ENCODE results near the gene RXFP4. TPM values are rescaled to one million over a fixed set of nuclear protein-coding genes. Genes with fewer than 3 reads are reported as not detected.

The RXFP4 gene
- total RNA-seq, 1 donor from 2014 or later, result not detected

DNA sequence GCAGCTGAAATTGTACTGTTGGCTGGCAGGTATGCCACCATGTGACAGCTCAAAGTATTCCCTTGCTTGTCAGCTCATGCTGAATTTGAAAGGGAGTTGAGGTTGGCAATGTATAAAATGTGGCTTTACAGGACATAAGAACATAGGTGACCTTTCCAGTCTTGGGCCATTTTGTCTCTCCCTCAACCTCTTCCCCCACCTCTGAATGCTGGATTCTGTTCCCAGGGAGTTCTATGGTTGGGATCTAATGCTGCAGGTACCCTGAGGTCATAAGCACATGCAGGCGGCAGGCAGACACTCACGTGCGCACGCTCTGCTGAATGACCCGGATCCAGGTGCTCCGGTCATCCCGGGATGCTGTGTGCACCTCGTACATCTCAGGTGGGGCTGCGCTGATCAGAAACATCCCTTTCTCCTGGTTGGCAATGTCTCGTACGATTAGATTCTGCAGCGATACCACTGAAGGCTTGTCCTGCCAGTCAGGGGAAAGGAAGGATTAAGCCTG is 16.0 kb downstream of the RXFP4 start:
- DNase-seq (ENCODE audit: low read depth), result no peak

DNA sequence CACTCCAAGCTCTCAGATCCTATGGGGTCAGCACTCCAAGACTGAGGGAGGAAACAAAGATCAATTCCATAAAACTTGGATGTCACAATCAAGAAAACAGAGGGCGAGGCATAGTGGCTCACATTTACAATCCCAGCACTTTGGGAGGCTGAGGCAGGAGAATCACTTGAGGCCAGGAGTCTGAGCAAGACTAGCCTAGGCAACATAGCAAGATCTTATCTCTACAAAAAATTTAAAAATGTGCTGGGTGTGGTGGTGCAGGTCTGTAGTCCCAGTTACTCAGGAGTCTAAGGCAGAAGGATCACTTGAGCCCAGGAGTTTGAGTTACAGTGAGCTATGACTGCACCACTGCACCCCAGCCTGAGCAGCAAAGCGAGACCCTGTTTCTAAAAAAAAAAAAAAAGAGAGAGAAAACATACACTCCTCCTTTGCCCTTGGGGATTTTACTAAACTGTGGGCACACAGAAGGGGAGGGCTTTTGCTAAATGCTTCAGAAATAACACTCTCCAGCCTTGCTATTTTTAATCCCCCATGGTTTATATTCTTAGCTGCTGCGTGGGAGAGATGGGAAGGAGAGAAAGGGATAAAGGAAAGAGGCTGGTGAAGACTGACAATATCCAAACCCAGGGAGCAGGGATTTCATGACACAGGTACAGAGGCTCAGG is 18.8 kb downstream of the RXFP4 start:
- peak; percentile 48 for DNase-seq (ENCODE audit: low read depth)

- DNase-seq (ENCODE audit: low read depth), result peak; percentile 94
These were observed 20.5 kb downstream of the RXFP4 start for GRCh38 chr1:155961937-155962336.

- peak; percentile 84 for DNase-seq (ENCODE audit: low read depth)
These were observed 21.3 kb downstream of the RXFP4 start for GRCh38 chr1:155962599-155963211.

- no peak for DNase-seq (ENCODE audit: low read depth)
These were observed 22.8 kb downstream of the RXFP4 start for GRCh38 chr1:155964193-155964592.

GRCh38 chr1:155966135-155966534 is 24.7 kb downstream of the RXFP4 start:
- DNase-seq (ENCODE audit: low read depth), result no peak

DNA sequence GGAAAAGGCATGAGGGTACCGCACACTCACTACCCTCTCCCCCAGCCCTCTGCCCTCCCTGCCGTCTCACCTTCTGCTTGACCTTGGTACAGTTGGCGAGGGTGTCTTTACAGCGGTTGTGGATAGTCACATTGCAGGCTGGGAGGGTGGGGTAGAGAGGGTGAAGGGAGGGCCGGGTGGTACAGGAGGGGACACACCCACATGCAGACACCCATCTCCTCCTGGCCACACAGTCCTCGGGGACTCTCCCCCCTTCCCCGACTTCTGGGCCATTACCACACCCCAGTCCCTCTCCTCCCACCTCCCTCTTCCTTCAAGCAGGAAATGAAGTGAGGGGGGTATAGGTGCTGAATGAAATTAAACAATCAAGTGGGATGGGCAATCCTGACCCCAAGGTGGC is 25.3 kb downstream of the RXFP4 start:
- no peak for DNase-seq (ENCODE audit: low read depth)

DNA sequence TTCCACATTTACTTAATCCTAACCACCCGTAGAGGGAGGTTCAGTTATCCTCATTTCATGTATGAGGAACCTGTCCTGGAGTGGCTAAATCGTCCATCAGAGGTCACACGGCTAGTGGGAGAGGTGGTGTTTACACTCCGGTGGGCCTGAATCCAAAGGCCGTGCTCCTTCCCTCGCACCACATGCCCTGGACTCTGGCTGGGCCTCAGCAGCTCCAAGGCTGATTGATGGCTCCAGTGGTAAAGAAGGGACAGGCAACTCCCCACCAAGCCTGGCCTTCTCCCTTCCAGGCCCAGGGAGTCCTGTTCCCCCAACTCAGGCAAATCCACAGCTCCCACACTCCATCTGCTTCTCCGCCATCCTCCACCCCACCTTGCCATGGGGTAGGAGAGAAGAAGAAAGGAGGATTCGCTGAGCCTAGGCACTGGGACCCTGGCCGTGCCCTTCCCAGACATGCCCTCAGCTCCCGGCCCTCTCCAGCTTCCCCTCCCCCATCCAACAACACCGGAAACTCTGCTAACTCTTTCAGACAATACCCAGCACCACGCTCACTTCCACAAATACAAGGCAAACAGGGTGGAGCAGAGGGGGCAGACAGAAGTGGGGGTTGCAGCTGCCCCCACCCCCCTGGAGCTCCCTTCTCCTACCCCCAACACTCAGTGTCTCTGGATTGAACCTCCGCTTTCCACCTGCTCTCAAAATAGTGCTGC is 26.1 kb downstream of the RXFP4 start:
- DNase-seq (ENCODE audit: low read depth), result peak; percentile 80

- DNase-seq (ENCODE audit: low read depth), result no peak
These were observed 26.6 kb downstream of the RXFP4 start for GRCh38 chr1:155968051-155968400.

DNA sequence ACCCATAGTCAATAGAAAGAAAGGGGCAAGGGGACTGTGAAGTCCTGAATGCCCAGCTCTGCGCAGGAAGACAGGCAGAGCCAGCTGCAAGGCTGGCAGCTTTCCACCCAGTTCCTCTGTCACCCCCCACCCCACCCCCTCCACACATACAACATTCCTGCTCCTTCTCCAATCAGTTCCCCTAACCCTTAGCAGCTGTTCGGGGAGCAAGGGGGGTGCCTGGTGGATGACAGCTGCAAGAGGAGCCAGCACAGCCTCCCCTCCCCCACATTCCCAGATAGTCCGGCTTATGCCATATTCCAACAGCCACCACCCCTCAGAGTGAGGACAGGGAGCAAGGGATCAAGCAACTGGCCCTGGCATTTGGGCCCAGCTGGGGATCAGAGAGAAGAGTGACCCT is 27.2 kb downstream of the RXFP4 start:
- peak; percentile 100 for DNase-seq (ENCODE audit: low read depth)

DNA sequence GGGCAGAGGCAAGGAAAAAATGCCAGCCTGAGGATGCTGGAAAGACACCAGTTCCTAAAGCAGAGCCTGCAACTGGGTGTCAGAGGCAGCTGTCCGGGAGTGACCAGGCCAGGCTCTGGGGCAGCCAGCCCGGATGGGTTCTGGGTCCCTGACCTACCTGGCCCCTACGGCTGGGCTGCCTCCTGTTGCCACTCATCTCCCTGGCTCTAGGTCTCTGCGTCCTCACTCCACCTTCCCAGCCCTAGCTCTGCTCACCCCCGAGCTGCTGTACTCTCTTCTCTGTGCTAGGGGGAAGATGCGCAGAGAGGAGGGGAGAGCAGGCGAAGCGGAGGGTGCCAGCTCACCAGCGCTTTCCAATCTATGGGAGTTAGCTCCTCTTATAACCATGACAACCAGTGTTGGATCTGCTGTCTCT is 27.9 kb downstream of the RXFP4 start:
- DNase-seq (ENCODE audit: low read depth), result peak; percentile 85

- DNase-seq (ENCODE audit: low read depth), result peak; percentile 91
These were observed 29.2 kb downstream of the RXFP4 start for GRCh38 chr1:155970531-155971167.

DNA sequence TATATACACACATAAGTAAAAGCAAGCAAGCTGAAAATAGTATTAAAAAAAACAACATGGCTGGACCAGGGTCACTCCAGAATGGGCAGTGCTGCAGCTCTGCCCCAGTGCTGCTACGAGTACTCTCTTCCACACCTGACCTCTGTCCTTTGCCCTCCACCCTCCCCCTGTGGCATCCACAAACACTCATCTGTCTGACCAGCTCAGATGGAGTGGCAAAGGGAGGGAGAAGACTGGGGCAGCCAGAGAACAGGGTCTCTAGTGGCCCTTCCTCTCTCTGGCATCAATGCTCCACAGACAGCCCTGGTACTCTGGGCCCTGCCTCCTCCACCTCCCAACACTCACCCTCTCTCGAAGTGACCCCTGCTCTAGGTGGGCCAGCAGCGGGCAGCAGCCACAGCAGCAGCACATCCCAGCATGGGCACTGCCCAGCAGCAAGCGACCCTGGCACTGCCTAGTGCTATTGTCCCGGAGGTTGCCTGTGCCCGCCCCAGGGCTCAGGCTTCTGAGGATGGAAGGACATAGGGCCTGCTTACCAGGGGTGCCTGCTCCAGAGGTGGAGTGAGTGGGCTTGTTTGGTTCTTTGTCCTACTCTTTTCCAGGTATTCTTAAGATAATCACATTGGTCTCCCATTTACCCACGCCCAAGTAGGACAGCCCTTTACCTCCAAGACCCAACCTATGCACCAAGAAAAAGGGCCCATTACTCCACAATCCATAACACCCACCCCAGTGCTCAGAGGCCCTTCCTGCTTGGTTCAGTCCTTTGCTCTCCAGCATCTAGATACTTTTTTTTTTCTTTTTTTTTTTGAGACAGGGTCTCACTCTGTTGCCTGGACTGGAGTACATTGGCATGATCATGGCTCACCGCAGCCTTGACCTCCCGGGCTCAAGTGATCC is 30.7 kb downstream of the RXFP4 start:
- DNase-seq (ENCODE audit: low read depth), result no peak

- DNase-seq (ENCODE audit: low read depth), result no peak
These were observed 32.3 kb downstream of the RXFP4 start for GRCh38 chr1:155973723-155974122.

GRCh38 chr1:155974208-155975115 is 33.0 kb downstream of the RXFP4 start:
- DNase-seq (ENCODE audit: low read depth), result peak; percentile 88

GRCh38 chr1:155975375-155976061 is 34.1 kb downstream of the RXFP4 start:
- no peak for DNase-seq (ENCODE audit: low read depth)

GRCh38 chr1:155976062-155976912 is 34.8 kb downstream of the RXFP4 start:
- DNase-seq (ENCODE audit: low read depth), result peak; percentile 92
